LNCAP (cell line): ENCODE measurements around the gene LRRN2.

Experiments used
- TF ChIP-seq, protein P1 (sequence below): fragments of 450-650 bp; IDR thresholded peaks from 2 replicates; pipeline ENCODE4 v1.5.1; 2017; ENCODE audit warnings: mild to moderate bottlenecking

LRRN2 gene

DNA sequence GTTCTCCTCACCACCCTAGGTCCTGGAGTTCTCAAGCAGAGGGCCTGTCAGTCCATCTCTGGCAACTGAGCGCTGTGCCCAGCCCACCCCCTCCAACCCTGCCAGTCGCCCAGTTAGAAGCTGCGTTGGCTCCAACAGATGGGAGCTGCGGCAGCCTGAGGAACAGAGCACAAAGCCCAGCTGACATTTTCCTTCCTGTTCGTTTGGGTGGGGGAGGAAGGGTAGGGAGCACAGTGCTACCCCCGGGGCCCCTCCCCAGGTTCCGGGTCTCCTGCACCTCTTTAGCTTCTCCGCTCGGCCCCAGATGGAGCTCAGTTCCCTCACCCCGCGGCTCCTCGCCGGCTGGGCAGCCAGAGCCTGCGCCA, 1.4 kb downstream of the LRRN2 start:
- TF ChIP-seq, protein P1, sequence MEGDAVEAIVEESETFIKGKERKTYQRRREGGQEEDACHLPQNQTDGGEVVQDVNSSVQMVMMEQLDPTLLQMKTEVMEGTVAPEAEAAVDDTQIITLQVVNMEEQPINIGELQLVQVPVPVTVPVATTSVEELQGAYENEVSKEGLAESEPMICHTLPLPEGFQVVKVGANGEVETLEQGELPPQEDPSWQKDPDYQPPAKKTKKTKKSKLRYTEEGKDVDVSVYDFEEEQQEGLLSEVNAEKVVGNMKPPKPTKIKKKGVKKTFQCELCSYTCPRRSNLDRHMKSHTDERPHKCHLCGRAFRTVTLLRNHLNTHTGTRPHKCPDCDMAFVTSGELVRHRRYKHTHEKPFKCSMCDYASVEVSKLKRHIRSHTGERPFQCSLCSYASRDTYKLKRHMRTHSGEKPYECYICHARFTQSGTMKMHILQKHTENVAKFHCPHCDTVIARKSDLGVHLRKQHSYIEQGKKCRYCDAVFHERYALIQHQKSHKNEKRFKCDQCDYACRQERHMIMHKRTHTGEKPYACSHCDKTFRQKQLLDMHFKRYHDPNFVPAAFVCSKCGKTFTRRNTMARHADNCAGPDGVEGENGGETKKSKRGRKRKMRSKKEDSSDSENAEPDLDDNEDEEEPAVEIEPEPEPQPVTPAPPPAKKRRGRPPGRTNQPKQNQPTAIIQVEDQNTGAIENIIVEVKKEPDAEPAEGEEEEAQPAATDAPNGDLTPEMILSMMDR, result no peak

GRCh38 chr1:204683284-204684205, 2.0 kb downstream of the LRRN2 start:
- TF ChIP-seq, protein P1, result no peak

- TF ChIP-seq, protein P1, result no peak
These were observed 5.1 kb downstream of the LRRN2 start for GRCh38 chr1:204680461-204680860.

DNA sequence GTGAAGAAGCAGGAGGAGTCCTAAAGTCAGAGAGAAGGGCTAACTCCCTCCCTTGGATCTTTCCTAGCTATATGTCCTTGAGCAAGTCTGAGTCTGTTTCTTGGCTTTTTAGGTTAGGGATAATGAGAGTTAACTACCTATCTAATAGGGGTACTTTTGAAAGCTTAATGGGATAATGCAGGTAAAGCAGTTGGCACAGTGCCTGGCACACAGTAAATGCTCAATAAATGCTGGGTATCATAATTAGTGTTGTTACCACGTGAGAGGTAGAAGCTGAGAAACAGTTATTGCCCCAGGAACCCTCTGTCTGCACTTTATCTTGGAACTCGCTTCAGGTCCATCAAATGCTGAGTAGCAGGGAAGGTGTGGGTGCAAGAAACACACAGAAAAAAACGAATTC, 5.5 kb downstream of the LRRN2 start:
- TF ChIP-seq, protein P1, result no peak

DNA sequence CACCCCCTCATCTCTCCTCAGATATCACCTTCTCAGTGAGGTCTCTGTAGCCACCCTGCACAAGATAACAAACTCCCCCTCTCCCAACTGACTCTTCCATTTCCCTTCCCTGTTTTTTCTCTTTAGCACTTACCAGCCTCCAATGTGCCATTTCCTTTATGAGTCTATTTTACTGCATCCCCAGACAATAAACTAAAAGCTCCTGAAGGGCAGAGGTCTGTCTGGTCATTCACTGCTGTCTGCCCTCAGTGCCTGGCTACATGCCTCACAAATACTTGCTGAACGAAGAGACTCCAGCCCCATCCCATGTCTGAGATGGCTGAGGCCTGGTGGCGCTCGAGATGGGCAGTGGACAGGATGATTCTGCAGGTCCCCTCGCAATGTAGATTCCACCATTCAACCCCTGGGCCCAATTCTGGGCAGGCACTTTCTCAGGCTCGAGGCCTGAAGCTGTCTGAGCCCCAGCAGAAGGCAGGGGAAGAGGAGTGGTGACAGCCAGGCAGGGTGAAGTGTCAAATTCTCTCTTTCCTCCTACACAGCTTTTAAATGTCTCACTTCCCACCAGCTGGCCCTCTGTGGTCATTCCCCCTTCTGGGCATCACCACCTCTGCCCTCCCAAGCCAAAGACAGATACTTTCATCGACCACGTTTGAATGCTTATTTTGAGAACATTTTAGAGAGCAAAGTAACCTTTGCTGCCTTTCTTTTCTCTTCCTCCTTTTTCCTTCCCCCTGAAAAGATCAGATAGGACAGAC, 6.6 kb downstream of the LRRN2 start:
- TF ChIP-seq, protein P1, result no peak

DNA sequence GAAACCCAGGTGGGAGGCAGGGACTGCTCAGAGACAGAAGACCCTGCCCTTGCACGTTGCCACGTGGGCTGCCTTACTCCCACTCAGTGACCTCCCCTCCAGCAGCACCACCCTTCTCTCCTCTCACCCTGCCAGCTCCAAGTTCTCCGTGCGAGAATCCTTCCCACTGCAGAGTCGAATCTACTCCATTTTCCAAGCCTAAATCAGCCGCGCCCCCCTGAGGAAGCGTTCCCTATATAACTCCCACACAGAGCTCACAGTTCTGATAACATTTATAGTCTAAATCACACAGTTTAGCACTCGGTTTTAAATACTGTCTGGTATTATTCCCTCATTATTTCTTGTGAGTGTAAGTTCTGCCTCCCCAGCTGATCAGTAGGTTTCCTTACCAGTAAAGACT, 7.7 kb downstream of the LRRN2 start:
- TF ChIP-seq, protein P1, result no peak

DNA sequence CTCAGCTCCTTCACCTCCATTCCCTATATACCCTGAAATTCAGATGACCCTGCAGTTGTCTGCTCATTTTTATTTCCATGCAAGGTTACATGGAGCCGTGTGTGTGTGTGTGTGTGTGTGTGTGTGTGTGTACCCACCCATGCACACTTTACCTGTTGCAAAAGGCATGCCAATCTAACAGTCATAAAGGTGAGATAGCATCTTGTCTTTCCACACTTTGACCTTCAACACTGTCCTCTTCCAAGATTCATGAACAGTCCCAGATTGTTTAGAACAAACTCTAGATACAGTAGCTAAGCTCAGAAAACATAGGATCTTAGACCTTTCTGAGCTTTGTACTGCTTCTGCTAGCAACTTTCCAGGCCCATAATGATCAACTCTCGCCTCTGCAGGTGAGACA, 9.5 kb downstream of the LRRN2 start:
- TF ChIP-seq, protein P1, result no peak
